Lung (tissue), 12 donors: ENCODE results near the gene MT2A. TPM values are rescaled to one million over a fixed set of nuclear protein-coding genes. Genes with fewer than 3 reads are reported as not detected.

Source experiments
- ATAC-seq: fragments of 200-7000 bp; cut with Tn5 transposase; one replicate; pipeline ENCODE4 v1.9.1; 2020; ENCODE audit warnings: moderate number of reproducible peaks; ENCODE audit not compliant: insufficient read depth, low FRiP score
- DNase-seq, 3 donors: peaks; one replicate each; pipeline ENCODE4 v3.0.0-alpha.2; 2013 to 2017
- H3K27ac ChIP-seq, 2 donors: one replicate each; pipeline ENCODE4 v1.5.1; 2013; ENCODE audit warnings: mild to moderate bottlenecking in 2 of 2, moderate library complexity in 2 of 2, control low read depth in 1 of 2, inconsistent platforms in 1 of 2, low read depth in 1 of 2, low read length in 1 of 2
- H3K27me3 ChIP-seq, 3 donors: one replicate each; pipeline ENCODE4 v1.5.1; 2013; ENCODE audit warnings: low read length in 2 of 3; ENCODE audit not compliant: control insufficient read depth in 3 of 3, insufficient read depth in 3 of 3
- H3K36me3 ChIP-seq, 4 donors: one replicate each; pipeline ENCODE4 v1.5.1; 2013; ENCODE audit warnings: low read length in 4 of 4, mild to moderate bottlenecking in 1 of 4, moderate library complexity in 1 of 4; ENCODE audit not compliant: control insufficient read depth in 4 of 4, insufficient read depth in 4 of 4
- H3K4me1 ChIP-seq, 5 donors: one replicate each; pipeline ENCODE4 v1.5.1; 2013; ENCODE audit warnings: low read length in 5 of 5, mild to moderate bottlenecking in 2 of 5, moderate library complexity in 1 of 5; ENCODE audit not compliant: control insufficient read depth in 5 of 5, insufficient read depth in 5 of 5
- H3K4me3 ChIP-seq: one replicate; pipeline ENCODE4 v1.5.1; 2013; ENCODE audit warnings: mild to moderate bottlenecking, control low read depth, moderate library complexity
- H3K9ac ChIP-seq, 2 donors: one replicate each; pipeline ENCODE4 v1.5.1; 2013; ENCODE audit warnings: low read length in 2 of 2, control low read depth in 1 of 2; ENCODE audit not compliant: insufficient read depth in 1 of 2
- H3K9me3 ChIP-seq, 4 donors: one replicate each; pipeline ENCODE4 v1.5.1; 2013; ENCODE audit warnings: low read length in 3 of 4, mild to moderate bottlenecking in 1 of 4, moderate library complexity in 1 of 4; ENCODE audit not compliant: control insufficient read depth in 4 of 4, insufficient read depth in 3 of 4
- CTCF ChIP-seq: IDR thresholded peaks from 2 replicates; pipeline ENCODE4 v1.5.1; 2012; ENCODE audit warnings: mild to moderate bottlenecking; ENCODE audit errors: control extremely low read depth, extremely low read depth
- WGBS, 2 donors: extraction: QIAGEN DNeasy Blood & Tissue Kit; methylation state at CpG; one replicate each; pipeline ENCODE4 v1.1.7; 2013; 5-methylcytosine and 5-hydroxymethylcytosine counted together
- polyA plus RNA-seq, 2 donors: library from polyadenylated mRNA; stranded (reverse); fragments of 200-250 nt; gene quantifications; one replicate each; pipeline ENCODE4 v1.2.1, GENCODE V29; 2013
- total RNA-seq, 2 donors: library from RNA; depleted of rRNA in 1 of 2; stranded (reverse); fragments of >200 nt in 1 of 2; gene quantifications; one replicate each; pipeline ENCODE4 v1.2.1, GENCODE V29; 2014 to 2021
- donor health status: control.
- donor health status: control.
- donor health status: Bipolar disorder and iron deficiency.
- donor health status: healthy.
- donor health status: DM: yes; HTN: yes; CAD: no.

Gene MT2A
- total and polyA plus RNA-seq, 4 donors, result 17.6 to 1,104 (median 712) TPM

- Histone ChIP-seq H3K27me3 (peaks cover 5 to 23% (median 13%) of the 10 kb centered on the region in 3 donors), H3K36me3 (no peaks in the 10 kb centered on the region), H3K9me3 (no peaks in the 10 kb centered on the region), H3K4me1 (peaks cover 0 to 7% (median 0%) of the 10 kb centered on the region in 5 donors), H3K9ac (no peak overlapping the region), H3K27ac (no peak overlapping the region), H3K4me3 (no peak overlapping the region)
- WGBS, 2 donors, result 95 to 96% methylated on average over 6 of the region's 6 CpGs
- ATAC-seq (no peak), DNase-seq (no peak)
- no peak for TF ChIP-seq CTCF
Observed at GRCh38 chr16:56593573-56594291, 14.7 kb upstream of the MT2A start.

- no peaks in the 10 kb centered on the region for H3K36me3 ChIP-seq
- H3K4me3 ChIP-seq, result no peak overlapping the region
- ATAC-seq (no peak), DNase-seq (no peak)
- 87 to 96% methylated on average over 5 of the region's 5 CpGs for WGBS, 2 donors
- peaks cover 0 to 5% (median 0%) of the 10 kb centered on the region in 5 donors for H3K4me1 ChIP-seq
- H3K27ac ChIP-seq, result no peak overlapping the region
- peaks cover 5 to 19% (median 10%) of the 10 kb centered on the region in 3 donors for H3K27me3 ChIP-seq
- H3K9me3 ChIP-seq, result no peaks in the 10 kb centered on the region
- no peak for TF ChIP-seq CTCF
- no peak overlapping the region for H3K9ac ChIP-seq
Observed at GRCh38 chr16:56594292-56594619, 14.1 kb upstream of the MT2A start.

- ATAC-seq (peak; percentile 50), DNase-seq (peak in 2 of 3 donors; percentile 47 to 51)
- no peaks in the 10 kb centered on the region for H3K9me3 ChIP-seq
- TF ChIP-seq CTCF, result peak; percentile 41
- H3K27ac ChIP-seq, result no peak overlapping the region
- H3K9ac ChIP-seq, result no peak overlapping the region
- no peak overlapping the region for H3K4me3 ChIP-seq
- peaks cover 0 to 1% (median 0%) of the 10 kb centered on the region in 5 donors for H3K4me1 ChIP-seq
- peaks cover 0 to 7% (median 2%) of the 10 kb centered on the region in 3 donors for H3K27me3 ChIP-seq
- no peaks in the 10 kb centered on the region for H3K36me3 ChIP-seq
- 33 to 36% methylated on average over 8 of the region's 8 CpGs for WGBS, 2 donors
Observed at GRCh38 chr16:56600398-56600999, 7.9 kb upstream of the MT2A start.
